Kidney capillary endothelial cell (primary cell): ENCODE measurements around the gene B3GAT2.
A peak's percentile ranks its signal among the peaks of the same experiment; 100 is the strongest.
"Not testable (repeated sequence)": the region's sequence is repeated elsewhere in the genome, so short reads cannot be mapped to it uniquely, and the experiment has no call there.

Source experiments
- DNase-seq: peaks from one replicate; pipeline ENCODE4 v3.0.0-alpha.2; 2018; ENCODE audit warnings: low spot score

B3GAT2 gene

GRCh38 chr6:70956451-70957283 is at the start of gene B3GAT2:
B3GAT2 (minus strand) TSS chr6:70957060; CDS start chr6:70956429, 631 bp downstream.
- no peak for DNase-seq

GRCh38 chr6:70998148-70998547 is 41.3 kb upstream of the B3GAT2 start:
- no peak for DNase-seq

GRCh38 chr6:70997379-70997778 is 40.5 kb upstream of the B3GAT2 start:
- DNase-seq: no peak

GRCh38 chr6:70996106-70996505 is 39.2 kb upstream of the B3GAT2 start:
- no peak for DNase-seq

- no peak for DNase-seq
Measured at GRCh38 chr6:70995411-70995810, 38.6 kb upstream of the B3GAT2 start.

- DNase-seq: no peak
Measured at GRCh38 chr6:70991253-70991652, 34.4 kb upstream of the B3GAT2 start.

- DNase-seq: no peak
Measured at GRCh38 chr6:70985156-70985555, 28.3 kb upstream of the B3GAT2 start.

GRCh38 chr6:70982747-70983146 is 25.9 kb upstream of the B3GAT2 start:
- no peak for DNase-seq

- DNase-seq: no peak
Measured at GRCh38 chr6:70980727-70981126, 23.9 kb upstream of the B3GAT2 start.

- DNase-seq: no peak
Measured at GRCh38 chr6:70973604-70974003, 16.7 kb upstream of the B3GAT2 start.

- DNase-seq: no peak
Measured at GRCh38 chr6:70967049-70967448, 10.2 kb upstream of the B3GAT2 start.

- DNase-seq: no peak
Measured at GRCh38 chr6:70957284-70957617, 391 bp upstream of the B3GAT2 start.

- DNase-seq: no peak
Measured at GRCh38 chr6:70956191-70956450, 739 bp downstream of the B3GAT2 start.

- DNase-seq: peak; percentile 77
Measured at GRCh38 chr6:70955441-70956190, 1.2 kb downstream of the B3GAT2 start.

- DNase-seq: no peak
Measured at GRCh38 chr6:70954750-70955149, 2.1 kb downstream of the B3GAT2 start.

GRCh38 chr6:70954176-70954575 is 2.7 kb downstream of the B3GAT2 start:
- DNase-seq: no peak

GRCh38 chr6:70952608-70953165 is 4.2 kb downstream of the B3GAT2 start:
- DNase-seq: no peak

GRCh38 chr6:70944321-70944720 is 12.5 kb downstream of the B3GAT2 start:
- not testable (repeated sequence) for DNase-seq

GRCh38 chr6:70933853-70934252 is 23.0 kb downstream of the B3GAT2 start:
- no peak for DNase-seq

GRCh38 chr6:70905742-70906141 is 51.1 kb downstream of the B3GAT2 start:
- DNase-seq: no peak

- DNase-seq: no peak
Measured at GRCh38 chr6:70903665-70904452, 53.0 kb downstream of the B3GAT2 start.

- DNase-seq: no peak
Measured at GRCh38 chr6:70901324-70901723, 55.5 kb downstream of the B3GAT2 start.

- DNase-seq: no peak
Measured at GRCh38 chr6:70900047-70900446, 56.8 kb downstream of the B3GAT2 start.
